Amygdala (tissue), 56 donors: ENCODE results near the gene IGDCC3.
A peak's percentile ranks its signal among the peaks of the same experiment; 100 is the strongest.

ENCODE experiments used
- DNase-seq, 56 donors: peaks; one replicate each; lab custom pipeline; 2025; lab: John Stamatoyannopoulos, UW

IGDCC3 gene

DNA sequence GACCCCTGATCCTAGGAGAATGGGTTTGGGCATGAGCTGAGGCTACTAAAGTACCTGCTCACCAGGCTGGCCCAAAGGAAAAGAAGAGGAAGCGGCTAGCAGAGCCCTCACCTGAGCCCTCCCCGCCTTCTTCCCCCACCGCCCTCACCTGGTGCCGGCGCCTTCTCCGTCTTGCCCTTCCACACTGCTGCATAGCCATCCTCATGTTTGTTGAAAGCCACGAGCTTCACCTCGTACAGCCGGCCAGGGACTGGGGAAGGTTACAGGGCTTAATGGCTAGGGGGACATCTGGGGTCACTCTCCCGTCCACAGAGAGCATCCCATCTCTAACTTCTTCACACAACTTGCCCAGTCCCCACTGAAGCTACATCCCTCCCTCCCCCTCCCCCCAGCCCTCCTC lies 13.9 kb upstream of the IGDCC3 start:
- DNase-seq, result no peak

DNA sequence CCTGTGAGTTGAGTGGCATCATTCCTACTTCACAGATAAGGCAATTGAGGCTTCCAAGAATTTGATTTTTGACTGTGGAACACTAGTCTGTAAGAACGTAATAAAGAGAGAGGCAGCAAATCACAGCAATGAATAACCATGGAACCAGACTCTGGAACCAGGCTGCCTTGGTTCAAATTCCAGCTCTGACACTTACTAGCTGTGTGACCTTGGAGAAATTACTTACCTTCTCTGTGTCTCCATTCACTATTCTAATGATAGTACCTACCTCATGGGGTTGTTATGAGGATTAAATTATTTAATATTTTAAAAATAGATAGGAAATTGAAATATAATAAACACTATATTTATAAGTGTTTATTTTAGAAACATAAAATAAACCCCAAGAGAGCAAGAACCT lies 12.6 kb upstream of the IGDCC3 start:
- DNase-seq, result no peak

DNA sequence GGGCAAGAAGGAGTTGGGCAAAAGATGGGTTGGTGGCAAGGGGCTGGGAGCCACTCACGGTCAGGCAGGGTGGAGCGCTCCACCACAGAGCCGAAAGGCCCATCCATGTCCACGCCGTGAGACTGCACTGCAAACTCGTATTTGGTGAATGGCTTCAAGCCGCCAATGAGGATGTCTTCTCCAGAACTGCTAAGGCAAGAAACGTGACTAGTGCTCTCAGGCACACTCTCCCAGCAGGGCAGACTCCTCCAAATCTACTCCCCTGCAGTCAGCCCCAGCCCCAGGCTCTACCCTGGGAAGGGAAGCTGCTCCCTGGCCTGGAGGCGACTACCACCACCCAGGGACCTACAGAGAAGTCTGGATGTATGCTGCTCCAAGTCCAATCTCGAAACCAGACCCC lies 11.4 kb upstream of the IGDCC3 start:
- no peak for DNase-seq

DNA sequence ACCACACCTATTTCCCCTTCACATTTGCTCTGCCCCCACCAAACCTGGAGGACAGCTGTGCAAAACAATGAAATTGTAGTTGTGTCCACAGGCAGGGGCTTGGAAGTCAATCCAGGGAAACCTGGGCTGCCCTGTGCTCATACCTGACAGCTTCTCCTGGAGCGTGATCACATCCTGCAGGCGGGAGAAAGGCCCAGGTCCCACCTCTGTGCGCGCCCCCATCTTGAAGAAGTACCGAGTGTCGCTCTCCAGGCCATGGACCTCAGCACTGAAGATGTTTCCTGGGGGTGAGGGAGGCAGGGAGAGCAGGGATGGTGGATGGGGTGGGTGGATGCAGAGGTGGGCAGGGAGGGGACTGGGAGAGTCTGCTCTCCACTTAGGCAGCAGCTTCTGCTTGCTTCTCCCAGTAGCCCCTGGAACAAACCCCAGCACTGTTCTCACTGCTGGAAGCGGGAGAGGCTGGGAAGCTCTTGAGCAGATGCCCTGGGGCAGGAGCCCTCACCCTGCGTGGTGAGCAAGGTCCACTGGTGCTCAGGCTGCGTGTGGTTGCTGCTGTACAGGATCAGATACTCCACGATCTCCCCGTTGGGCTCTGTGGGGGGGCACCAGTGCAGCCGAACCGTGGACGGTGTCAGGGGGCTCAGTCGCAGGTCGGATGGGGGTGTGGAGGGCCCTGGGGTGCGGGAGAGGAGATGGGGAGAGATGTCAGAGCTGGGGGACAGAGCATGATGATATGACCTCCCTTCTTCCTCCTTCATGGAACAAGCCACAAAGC lies 10.7 kb upstream of the IGDCC3 start:
- DNase-seq, result no peak

DNA sequence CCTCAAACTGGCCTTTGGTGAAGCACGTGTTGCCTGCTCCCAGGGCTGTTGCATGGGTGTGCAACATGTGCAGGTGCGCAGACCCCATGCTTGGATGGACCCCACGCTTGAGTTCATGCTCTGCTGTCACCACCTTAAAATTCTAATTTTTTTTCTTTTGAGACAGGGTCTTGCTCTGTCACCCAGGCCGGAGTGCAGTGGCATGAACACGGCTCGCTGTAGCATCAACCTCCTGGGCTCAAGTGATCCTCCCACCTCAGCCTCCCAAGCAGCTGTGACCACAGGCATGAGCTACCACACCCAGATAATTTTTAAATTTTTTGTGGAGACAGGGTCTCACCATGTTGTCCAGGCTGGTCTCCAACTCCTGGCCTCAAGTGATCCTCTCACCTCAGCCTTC lies 9.1 kb upstream of the IGDCC3 start:
- no peak for DNase-seq

DNA sequence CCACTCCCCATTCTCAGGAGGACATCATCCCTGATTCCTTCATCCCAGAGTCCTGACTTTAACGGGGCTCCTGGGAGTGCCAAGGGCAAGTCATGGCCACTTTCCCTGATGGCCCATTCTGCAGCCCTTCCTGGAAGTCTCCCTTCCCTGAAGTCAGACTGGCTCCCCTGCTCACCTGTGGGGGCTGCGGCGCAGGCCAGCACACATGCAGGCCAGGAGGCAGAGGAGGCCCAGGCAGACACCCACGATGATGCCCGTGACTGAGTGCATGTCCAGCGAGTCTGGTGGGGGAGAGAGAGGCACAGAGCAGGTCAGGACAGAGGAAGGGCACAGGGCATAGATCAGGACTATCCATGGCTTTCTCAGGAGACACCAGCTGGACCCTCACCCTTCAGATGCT lies 8.6 kb upstream of the IGDCC3 start:
- DNase-seq, result no peak

DNA sequence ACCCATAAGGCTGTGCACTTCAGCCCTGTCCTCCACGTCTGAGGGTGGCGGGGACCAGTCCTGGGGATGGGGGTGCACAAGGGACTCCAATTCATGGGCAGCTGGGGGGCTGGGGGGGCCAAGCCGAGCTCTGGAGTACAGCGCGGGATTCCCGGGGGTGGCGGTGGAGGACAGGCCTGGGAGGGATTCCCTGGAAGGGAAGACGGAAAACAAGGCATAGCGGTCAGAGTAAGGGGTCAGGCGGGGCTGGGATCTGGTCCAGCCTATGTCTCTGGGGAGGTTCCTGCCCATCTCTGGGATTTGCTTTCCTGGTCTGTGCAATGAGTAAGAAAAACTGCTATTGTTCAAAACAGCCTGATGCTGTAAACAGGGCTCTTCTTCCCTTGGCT lies 8.1 kb upstream of the IGDCC3 start:
- peak in 1 of 56 donors; percentile 40 for DNase-seq

DNA sequence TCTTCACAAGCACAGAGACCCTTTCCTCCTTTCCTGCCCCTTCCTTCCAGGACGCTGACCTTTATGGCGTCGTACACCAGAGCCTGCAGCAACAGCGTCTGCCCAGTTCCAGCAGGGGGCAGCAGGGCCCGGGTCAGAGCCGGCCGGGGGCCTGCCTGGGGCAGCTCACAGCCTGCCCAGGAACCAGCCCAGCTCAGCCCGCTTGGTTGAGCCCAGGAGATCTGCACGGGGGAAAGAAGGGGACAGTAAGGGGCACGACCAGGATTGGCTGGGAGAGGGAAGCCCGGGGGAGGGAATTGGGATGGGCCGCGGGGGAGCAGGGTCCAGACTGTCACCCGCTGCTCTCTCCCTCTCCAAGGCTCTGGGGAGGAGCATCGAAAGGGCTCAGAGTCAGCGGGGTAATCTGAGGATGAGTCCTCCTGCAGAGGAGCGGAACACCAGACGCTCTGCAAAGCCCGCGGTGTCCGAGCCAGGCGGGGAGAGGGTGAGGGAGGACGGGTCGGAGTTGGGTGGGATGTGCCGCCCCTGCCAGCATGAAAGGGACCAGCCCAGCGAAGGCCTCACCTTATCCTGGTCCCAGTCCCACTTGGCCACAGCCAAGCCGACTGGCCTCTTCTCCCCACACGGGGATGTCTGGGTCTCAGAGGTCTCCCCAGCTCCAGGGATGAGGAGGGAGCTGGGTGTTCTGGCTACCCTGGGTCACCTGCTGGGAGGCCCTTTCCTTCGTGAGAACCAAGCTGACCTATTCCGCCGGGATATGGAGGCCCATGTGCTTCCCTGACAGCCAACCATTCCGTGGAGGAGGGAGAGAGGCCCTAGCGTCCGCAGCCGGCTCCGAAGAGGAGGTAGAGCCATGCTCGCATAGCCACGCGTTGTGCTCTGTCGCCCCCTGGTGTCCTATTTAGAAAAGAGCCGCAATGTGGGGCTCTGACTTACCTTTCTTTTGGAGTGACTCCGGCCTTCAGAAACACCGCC lies 7.4 kb upstream of the IGDCC3 start:
- peak; percentile 16 to 90 (median 72) for DNase-seq

DNA sequence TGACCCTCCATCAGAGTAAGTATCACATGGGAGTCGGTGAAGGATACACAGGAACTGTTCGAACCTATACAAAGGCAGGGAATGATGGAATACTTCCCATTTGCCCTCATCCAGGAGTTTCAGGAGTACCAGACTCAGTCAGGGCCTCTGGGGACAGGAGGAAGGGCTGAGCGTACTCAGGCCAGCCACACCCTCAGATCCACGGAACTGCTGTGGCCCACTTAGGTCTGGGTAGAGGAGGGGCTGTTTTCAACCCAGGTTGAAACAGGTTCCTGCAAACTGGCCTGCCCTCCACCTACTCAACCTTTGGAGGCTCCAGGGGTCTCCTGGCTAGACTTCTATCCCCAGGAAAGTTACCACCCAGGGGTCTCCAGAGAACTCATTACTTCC lies 6.7 kb upstream of the IGDCC3 start:
- DNase-seq, result no peak

DNA sequence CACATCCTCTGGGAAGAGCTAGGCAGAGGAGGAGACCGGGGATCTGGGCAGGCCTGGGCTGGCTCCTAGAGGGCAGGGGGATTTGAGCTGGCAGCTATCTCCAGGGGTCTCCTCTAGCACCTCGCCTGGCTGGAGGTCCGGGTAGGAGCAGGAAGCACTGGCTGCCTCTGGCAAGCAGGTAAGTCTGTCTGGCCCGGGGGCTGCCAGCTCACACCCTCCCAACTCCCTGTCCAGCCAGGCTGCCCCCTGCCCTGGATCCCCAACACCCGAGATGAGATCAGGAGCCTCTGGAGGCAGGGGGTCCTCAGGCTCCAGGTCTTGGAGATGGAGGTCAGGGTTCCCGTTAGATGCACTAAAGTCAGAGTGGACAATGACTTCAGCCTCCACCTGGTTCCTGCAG lies 6.2 kb upstream of the IGDCC3 start:
- DNase-seq, result no peak

DNA sequence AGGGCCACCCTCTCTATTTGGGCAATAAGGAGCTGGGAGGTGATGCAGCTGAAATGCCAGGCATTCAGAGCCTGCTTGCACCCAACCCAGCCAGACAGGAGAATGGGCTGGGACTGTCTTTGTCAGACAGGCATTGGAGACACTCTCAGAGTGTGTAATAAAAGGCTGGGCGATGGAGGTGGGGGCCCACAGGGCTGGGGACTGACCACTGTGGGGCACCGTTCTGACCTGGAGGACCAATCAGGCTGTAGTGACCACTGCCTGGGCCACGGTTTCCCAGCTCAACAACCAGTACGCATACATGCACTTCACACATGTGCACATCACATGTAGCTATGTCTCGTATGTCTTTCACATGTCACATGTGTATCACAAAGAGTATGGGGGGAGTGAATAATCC lies 5.7 kb upstream of the IGDCC3 start:
- no peak for DNase-seq

DNA sequence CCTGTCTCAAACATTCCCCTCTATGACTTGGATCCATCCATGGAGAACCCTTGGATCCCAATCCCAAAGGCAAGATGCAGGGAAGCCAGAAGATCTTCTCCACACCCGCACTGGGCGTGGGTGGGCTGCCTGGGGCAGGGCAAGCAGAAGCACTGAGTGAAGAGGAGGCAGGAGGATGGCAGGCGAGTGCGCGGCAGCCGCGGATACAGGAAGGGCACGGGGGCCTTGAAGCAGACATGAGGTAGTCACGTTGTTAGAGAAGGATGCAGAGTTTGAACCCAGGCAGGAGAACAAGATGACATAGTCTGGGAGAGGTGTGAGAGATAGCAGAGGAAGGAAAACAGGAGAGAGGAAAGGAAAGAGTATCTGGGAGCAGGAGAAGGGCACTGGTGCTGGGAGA lies 5.1 kb upstream of the IGDCC3 start:
- DNase-seq, result no peak

DNA sequence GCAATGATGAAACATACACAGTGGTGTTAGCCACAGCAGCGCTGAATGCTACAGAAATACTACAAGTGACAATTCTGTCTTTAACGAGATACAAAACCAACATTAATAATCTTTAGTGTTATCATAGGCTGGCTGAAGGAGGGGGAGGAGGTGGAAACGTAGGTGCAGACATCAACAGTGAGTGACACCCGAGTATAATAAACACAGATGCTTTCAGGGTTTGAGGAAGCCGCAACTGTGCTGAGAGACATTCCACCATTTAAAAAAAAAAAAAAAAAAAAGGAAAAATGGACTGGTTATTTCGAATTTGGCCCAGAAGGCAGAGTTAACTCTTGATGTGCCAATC lies 4.3 kb upstream of the IGDCC3 start:
- no peak for DNase-seq

DNA sequence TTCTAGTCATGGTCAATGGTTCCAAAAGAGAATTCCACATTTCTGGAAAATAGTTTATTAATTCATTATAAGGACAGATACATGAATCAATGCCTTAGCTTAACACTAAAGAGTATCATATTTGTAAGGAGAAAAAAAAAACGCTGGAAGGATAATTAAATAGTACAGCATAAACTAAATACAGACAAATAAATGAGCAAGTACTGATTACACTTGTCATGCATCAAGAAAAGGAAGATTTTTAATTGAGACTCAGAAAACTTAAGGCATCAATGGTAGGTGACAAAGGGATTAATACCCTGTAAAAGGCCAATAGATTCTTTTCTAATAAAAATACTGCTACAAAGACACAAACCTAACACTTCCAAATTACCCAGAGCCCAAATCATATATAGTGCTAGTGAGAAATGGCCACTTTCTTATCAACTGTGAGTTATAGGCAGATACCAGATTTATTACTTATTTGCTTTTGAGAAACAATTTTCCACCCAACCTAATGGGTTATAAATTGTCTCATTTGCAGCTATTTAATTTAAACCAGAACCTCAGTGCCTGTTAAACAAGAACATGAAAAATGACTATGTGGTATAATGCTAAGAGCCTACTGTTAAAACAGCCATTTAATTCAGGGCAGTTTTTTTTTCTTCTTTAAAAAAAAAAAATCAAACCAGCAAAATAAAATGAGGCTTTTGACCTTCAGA lies 3.8 kb upstream of the IGDCC3 start:
- no peak for DNase-seq

DNA sequence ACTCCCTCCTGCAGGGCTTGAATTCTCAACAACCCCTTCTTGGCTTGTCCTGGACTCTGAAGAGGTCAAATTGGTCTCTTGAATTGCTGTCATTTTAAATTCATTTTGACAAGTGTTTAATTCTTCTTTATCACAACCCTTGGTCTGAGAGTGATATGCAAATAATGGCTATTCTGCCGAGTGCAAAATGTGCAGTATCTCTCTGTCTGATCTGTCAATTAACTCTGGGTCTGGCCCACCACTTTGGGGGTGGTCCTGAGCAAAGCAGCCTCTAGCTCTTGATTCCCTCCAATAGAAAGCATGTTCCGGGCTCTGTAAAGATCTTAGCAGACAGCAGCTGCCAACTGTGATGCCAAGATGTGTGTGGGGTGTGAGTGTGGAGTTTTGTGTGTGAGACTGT lies 2.2 kb upstream of the IGDCC3 start:
- no peak for DNase-seq

DNA sequence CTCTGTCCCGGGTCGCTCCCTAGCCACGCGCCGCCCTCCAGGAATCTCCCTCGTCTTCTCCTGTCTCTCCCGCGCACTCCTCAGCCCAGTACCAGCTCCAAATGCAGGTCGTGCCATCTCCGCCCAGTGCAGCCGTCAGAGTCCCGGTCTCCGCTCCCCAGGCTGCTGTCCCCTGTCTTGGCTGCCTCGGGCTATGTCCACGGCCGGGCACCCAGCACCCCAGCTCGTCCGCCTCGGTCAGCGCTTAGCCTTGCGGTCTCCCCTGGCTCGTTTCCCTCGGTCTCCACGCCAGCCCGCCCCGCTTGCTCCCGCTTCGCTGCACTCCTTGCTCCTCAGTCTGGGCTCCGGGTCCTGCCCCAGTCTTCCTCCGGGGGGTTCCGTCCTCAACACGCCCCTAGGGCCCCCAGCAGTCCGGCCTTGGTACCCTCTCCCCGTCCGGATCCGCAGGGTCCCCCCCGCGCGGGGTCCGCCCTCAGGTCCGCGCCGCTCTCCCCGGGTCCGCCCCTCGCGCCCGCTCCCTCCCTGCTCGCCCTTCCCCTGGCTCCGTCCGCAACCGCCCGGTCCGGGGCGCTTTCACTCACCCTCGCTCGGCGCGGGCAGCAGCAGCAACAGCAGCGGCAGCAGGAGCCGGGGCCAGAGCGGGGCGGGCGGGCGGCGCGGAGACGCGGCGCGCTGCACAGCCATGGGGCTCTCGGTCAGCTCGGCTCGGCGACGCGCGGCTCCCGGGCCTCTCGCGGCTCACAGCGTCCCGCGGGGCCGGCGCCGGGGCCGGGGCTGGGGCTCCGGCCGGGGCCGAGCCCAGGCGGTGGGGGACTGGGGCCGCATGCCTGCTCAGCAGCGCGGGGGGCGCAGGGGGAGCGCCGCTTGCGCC lies 462 bp downstream of the IGDCC3 start:
- DNase-seq, result peak in 33 of 56 donors; percentile 11 to 65 (median 41)

DNA sequence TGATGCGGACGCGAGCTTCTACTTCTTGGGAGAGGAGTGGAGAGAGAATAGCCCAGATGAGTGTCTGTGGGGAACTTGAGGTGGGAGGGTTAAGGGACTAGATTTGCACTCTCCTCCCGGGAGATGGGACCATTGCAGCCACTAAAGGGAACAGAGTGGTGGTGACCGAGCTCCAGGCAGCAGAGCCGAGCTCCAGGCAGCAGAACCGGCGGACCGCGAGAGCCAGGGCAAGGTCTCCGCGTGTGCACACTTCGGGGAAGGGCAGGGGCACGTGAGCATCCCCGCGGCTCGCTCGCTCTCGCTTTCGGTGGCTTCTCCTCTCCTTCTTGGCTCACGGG lies 1.1 kb downstream of the IGDCC3 start:
- peak in 5 of 56 donors; percentile 34 to 54 (median 44) for DNase-seq

DNA sequence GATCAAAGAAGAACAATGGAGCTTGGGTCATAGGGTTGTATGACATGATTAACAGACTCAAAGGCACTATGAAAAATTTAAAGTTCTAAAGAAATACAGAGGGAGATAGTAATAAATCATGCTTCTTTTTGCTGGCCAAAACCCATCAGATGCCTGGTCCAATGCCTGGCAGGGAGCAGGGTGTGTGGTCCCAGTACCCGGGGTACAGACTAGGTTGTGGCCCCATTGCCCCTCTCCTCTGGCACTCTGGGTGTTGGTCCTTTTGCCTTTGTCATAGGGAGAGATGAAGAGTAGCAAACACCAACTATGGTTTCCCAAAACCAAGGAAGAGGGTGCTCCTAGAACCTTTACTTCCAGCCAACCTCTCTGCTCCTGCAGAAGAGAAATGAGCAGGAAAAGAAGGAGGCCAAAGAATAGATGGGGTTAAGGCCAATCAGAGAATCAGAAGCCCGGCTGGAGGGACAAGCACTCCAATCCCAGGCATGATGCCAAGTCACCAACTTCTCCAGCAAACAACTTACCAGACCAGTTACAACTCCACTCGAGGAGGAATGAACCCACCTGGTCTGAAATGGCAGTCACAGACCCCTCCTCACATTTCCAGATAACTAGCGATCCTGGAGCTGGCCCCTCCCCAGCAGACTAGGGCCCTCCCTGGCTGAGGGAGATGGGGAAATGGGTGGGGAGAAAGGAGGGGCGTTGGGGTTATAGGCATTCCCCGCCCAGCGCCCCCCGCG lies 1.8 kb downstream of the IGDCC3 start:
- peak in 1 of 56 donors; percentile 16 for DNase-seq

DNA sequence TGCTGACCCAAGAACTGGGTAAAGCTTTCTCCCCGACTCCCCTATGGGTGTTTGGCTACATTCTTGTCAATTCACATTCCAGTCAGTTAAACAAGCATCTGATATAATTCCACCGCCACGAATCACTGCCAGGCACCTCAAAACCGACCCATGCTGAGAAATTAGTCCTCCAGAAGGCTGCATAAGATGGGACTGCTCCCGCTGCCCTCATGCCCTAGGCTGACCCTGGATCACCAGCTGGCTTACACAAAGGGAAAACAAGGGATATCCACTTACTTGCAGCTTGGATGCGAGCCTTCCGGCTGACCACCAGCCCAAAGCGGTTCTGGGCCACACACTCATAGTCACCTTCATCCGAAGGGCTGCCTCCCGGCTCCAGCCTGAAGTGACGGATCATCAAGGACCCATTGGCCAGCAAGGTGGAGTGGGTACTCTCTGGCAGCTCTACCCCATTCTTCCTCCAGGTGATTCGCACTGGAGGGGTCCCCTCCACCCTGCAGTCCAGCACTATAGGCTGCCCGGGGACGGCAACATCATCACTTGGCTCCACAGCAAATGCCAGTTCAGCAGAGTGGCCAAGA lies 2.9 kb downstream of the IGDCC3 start:
- no peak for DNase-seq
